Gastroesophageal sphincter (tissue), 4 donors: Measurements from ENCODE around the gene FOXN3. TPM values are rescaled to one million over a fixed set of nuclear protein-coding genes. Genes with fewer than 3 reads are reported as not detected.

ENCODE experiments used
- ATAC-seq: fragments of 150-250 bp; one replicate; pipeline ENCODE4 v1.9.1; 2016; ENCODE audit warnings: mild to moderate bottlenecking, moderate library complexity
- H3K27ac ChIP-seq, 4 donors: fragments of 200-600 bp; sonication (generic) in 3 of 4; 1 replicate in 3 of 4; 2 replicates in 1 of 4; pipeline ENCODE4 v1.5.1; 2016 to 2019
- H3K27me3 ChIP-seq: fragments of 200-600 bp; sonication (generic); one replicate; pipeline ENCODE4 v1.5.1; 2019
- H3K36me3 ChIP-seq, 2 donors: fragments of 200-600 bp; sonication (generic); one replicate each; pipeline ENCODE4 v1.5.1; 2019; ENCODE audit warnings: control low read depth in 1 of 2
- H3K4me1 ChIP-seq, 3 donors: fragments of 200-600 bp; sonication (generic); 1 replicate in 2 of 3; 2 replicates in 1 of 3; pipeline ENCODE4 v1.5.1; 2016 to 2019; ENCODE audit warnings: control low read depth in 2 of 3
- H3K4me3 ChIP-seq, 2 donors: fragments of 200-600 bp; sonication (generic); one replicate each; pipeline ENCODE4 v1.5.1; 2019; ENCODE audit warnings: mild to moderate bottlenecking in 1 of 2, moderate library complexity in 1 of 2
- H3K9me3 ChIP-seq, 3 donors: fragments of 200-600 bp; sonication (generic); one replicate each; pipeline ENCODE4 v1.5.1; 2017 to 2019; ENCODE audit warnings: control low read depth in 2 of 3
- EP300 ChIP-seq: sonication (generic); formaldehyde crosslinking; IDR thresholded peaks from one replicate; pipeline ENCODE4 v1.6.1; 2017; ENCODE audit warnings: antibody characterized with exemption, mild to moderate bottlenecking
- POLR2A ChIP-seq, 2 donors: fragments of 450-650 bp; IDR thresholded peaks; one replicate each; pipeline ENCODE4 v1.6.1; 2017; ENCODE audit warnings: antibody characterized with exemption in 2 of 2, mild to moderate bottlenecking in 2 of 2, moderate library complexity in 1 of 2
- POLR2AphosphoS5 ChIP-seq: sonication (generic); formaldehyde crosslinking; IDR thresholded peaks from one replicate; pipeline ENCODE4 v1.6.1; 2017; ENCODE audit warnings: antibody characterized with exemption
- WGBS, 2 donors: methylation state at CpG; one replicate each; pipeline ENCODE4 v1.1.5; 2018; ENCODE audit warnings: low coverage in 1 of 2; 5-methylcytosine and 5-hydroxymethylcytosine counted together
- total RNA-seq, 4 donors: library from RNA; depleted of rRNA; stranded (reverse); fragments of >200 nt; gene quantifications; one replicate each; pipeline ENCODE4 v1.1.0, GENCODE V29; 2016
- TF ChIP-seq, protein P1 (sequence below), 4 experiments: fragments of 200-600 bp in 2 of 4; fragments of 450-650 bp in 2 of 4; sonication (generic) in 1 of 4; IDR thresholded peaks; one replicate each; pipeline ENCODE4 v1.5.1; 2017 to 2019; ENCODE audit warnings: antibody characterized with exemption in 4 of 4, mild to moderate bottlenecking in 2 of 4, moderate library complexity in 2 of 4

The FOXN3 gene
- total RNA-seq, 4 donors from 2014 or later, result 116 to 172 (median 136) TPM

DNA sequence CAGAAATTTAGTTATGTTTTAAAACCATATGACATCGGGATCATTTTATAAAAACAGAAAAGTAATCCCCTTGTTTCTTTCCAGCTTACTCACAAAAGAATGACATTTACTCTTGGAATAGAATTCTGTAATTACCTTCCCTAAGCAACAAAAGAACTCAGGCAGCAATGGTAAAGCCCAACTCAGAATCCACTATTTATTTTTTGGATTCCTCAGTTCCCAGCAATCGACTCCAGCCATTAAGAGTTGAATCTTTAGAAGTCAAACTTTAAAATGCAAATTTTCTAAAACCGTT lies 65.9 kb downstream of the FOXN3 start:
- ATAC-seq, result no peak
- 4 to 6% methylated on average over 3 of the region's 3 CpGs for WGBS, 2 donors
- no peaks in the 10 kb centered on the region for H3K9me3 ChIP-seq
- peaks cover 0 to 17% of the 10 kb centered on the region in 2 donors for H3K36me3 ChIP-seq
- no peaks in the 10 kb centered on the region for H3K27me3 ChIP-seq
- H3K4me1 ChIP-seq, result peaks cover 14 to 58% (median 23%) of the 10 kb centered on the region in 3 donors
- TF ChIP-seq POLR2A (IDR thresholded peaks at IDR 0.05), result no peak
- TF ChIP-seq EP300, result no peak
- TF ChIP-seq, protein P1, sequence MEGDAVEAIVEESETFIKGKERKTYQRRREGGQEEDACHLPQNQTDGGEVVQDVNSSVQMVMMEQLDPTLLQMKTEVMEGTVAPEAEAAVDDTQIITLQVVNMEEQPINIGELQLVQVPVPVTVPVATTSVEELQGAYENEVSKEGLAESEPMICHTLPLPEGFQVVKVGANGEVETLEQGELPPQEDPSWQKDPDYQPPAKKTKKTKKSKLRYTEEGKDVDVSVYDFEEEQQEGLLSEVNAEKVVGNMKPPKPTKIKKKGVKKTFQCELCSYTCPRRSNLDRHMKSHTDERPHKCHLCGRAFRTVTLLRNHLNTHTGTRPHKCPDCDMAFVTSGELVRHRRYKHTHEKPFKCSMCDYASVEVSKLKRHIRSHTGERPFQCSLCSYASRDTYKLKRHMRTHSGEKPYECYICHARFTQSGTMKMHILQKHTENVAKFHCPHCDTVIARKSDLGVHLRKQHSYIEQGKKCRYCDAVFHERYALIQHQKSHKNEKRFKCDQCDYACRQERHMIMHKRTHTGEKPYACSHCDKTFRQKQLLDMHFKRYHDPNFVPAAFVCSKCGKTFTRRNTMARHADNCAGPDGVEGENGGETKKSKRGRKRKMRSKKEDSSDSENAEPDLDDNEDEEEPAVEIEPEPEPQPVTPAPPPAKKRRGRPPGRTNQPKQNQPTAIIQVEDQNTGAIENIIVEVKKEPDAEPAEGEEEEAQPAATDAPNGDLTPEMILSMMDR (IDR thresholded peaks at IDR 0.05), result no peak
- no peak for TF ChIP-seq POLR2AphosphoS5
- peak overlapping the region; percentile 77 to 81 (median 78) for H3K27ac ChIP-seq
- H3K4me3 ChIP-seq, result no peak overlapping the region

DNA sequence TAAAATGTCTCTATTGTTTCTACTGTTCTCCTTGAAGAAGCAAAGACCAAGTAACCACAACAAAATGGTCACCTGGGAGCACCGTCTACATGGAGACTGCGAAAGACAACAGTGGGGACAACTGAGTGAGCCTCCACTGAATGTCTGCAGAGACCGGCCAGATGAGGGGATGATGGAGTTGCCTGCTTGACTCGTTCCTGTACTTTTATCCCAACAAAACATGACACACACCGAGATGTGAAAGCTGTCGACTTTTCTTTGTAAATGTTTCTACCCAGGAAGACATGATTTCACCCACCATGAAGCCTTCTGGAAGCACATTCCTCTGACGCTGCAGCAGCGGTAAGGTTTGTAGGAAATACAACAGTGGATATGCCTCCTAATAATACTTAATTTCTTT lies 66.9 kb downstream of the FOXN3 start:
- peaks cover 0 to 17% of the 10 kb centered on the region in 2 donors for H3K36me3 ChIP-seq
- peak overlapping the region in 2 of 4 donors; percentile 24 to 81 for H3K27ac ChIP-seq
- TF ChIP-seq POLR2A (IDR thresholded peaks at IDR 0.05) (no peak), EP300 (no peak), POLR2AphosphoS5 (no peak)
- TF ChIP-seq, protein P1 (IDR thresholded peaks at IDR 0.05), result no peak
- no peaks in the 10 kb centered on the region for H3K27me3 ChIP-seq
- ATAC-seq, result no peak
- no peak overlapping the region for H3K4me3 ChIP-seq
- H3K4me1 ChIP-seq, result peaks cover 14 to 58% (median 23%) of the 10 kb centered on the region in 3 donors
- no peaks in the 10 kb centered on the region for H3K9me3 ChIP-seq
- 81 to 84% methylated on average over 5 to 7 of the region's 8 CpGs for WGBS, 2 donors

DNA sequence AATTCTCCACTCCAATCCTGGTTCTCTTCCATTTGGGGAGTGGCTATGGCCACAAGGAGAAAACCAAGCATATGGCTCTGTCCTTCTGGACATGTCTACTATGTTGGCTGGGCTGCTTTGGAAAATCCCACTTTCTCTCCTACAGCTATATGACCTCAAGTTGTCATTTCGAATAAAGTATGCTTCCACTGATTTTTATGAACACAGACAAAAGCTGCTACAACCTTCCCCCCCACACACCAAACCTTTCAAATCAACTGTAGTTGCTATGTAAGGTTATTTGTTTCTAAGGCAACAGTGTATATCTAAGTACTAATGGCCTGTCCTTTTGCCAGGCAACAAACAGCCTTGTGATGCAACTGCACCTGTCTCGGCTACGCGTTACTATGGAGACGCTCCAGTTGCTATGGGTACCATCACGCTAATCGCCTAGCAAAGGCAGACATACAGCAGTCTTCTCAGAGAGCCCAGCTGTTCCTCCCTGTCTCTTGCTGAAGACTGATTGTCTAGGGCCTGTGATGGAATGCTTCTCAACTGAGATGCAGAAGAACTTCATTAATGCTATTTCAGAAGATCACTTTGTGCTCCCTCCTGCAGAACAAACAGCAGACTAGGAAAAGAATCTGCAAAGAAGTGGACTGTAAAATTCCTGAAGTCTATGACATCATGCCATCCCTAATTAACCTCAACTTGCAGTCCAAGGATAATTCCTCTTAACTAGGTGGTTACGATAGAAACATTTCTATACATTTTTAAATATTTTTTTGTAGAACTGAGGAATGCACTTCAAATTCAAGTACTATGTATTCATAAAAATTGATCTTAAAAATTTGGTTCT lies 67.6 kb downstream of the FOXN3 start:
- H3K27me3 ChIP-seq, result no peaks in the 10 kb centered on the region
- WGBS, 2 donors, result 38 to 49% methylated on average over 5 to 7 of the region's 8 CpGs
- peaks cover 0 to 17% of the 10 kb centered on the region in 2 donors for H3K36me3 ChIP-seq
- H3K9me3 ChIP-seq, result no peaks in the 10 kb centered on the region
- ATAC-seq, result peak; percentile 37
- peak overlapping the region; percentile 3 to 47 (median 25) for H3K27ac ChIP-seq
- H3K4me1 ChIP-seq, result peaks cover 14 to 58% (median 23%) of the 10 kb centered on the region in 3 donors
- H3K4me3 ChIP-seq, result no peak overlapping the region
- TF ChIP-seq POLR2A (IDR thresholded peaks at IDR 0.05), result no peak
- TF ChIP-seq, protein P1 (IDR thresholded peaks at IDR 0.05), result no peak
- no peak for TF ChIP-seq POLR2AphosphoS5
- TF ChIP-seq EP300, result no peak

DNA sequence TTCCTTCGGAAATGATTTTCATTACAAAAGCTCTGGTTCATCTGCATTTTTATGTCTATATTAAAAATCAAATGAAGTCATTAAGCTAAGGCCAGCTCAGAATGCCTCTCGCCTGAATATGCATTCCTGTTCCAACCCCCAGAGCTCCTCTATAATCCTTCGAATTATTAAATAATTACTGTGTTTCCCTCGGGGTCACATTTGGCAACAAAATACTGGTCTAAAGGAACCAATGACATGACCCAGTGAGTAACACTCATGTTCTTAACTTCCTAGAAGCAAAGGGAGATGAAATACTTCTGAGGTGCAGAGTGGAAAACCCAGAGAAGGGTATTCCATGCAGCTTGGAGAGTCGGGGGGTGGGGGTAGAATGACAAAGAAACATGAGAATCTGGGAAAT lies 68.3 kb downstream of the FOXN3 start:
- H3K4me1 ChIP-seq, result peaks cover 14 to 56% (median 23%) of the 10 kb centered on the region in 3 donors
- peak overlapping the region in 3 of 4 donors; percentile 3 to 26 (median 22) for H3K27ac ChIP-seq
- ATAC-seq, result no peak
- 48 to 59% methylated on average over 5 of the region's 5 CpGs for WGBS, 2 donors
- TF ChIP-seq EP300 (no peak), POLR2A (IDR thresholded peaks at IDR 0.05) (no peak), POLR2AphosphoS5 (no peak)
- TF ChIP-seq, protein P1 (IDR thresholded peaks at IDR 0.05), result no peak
- H3K36me3 ChIP-seq, result peaks cover 0 to 17% of the 10 kb centered on the region in 2 donors
- no peaks in the 10 kb centered on the region for H3K9me3 ChIP-seq
- no peaks in the 10 kb centered on the region for H3K27me3 ChIP-seq
- no peak overlapping the region for H3K4me3 ChIP-seq

DNA sequence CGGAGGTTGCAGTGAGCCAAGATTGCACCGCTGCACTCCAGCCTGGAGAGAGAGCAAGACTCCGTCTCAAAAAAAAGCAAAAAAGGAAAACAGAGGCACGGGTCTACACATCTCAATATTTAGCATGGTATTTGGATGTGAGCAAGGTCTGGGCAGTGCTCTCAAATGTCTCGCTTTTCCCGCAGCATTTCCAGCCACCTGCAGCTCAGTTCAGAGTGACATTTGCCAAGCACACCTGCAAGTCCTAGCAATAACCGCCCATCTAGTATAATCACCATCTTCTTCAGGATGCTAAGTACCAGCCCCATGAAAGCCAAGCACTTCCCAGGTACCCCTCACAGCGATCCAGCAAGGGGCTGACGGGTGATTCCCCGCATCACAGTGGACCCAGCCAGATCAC lies 69.1 kb downstream of the FOXN3 start:
- H3K4me1 ChIP-seq, result peaks cover 14 to 54% (median 22%) of the 10 kb centered on the region in 3 donors
- TF ChIP-seq POLR2AphosphoS5, result no peak
- TF ChIP-seq, protein P1 (IDR thresholded peaks at IDR 0.05), result no peak
- TF ChIP-seq EP300, result no peak
- no peak for TF ChIP-seq POLR2A (IDR thresholded peaks at IDR 0.05)
- H3K4me3 ChIP-seq, result no peak overlapping the region
- H3K9me3 ChIP-seq, result no peaks in the 10 kb centered on the region
- peaks cover 0 to 17% of the 10 kb centered on the region in 2 donors for H3K36me3 ChIP-seq
- H3K27ac ChIP-seq, result no peak overlapping the region
- H3K27me3 ChIP-seq, result no peaks in the 10 kb centered on the region
- ATAC-seq, result no peak
- WGBS, 2 donors, result 76 to 100% methylated on average over 2 to 3 of the region's 10 CpGs
